Activated CD8-positive, alpha-beta memory T cell treated with anti-CD3 and anti-CD28 coated beads for 1 hour (primary cell): ENCODE results near the gene PABPC3.
A peak's percentile ranks its signal among the peaks of the same experiment; 100 is the strongest.

ENCODE experiments used
- DNase-seq, 2 donors: peaks; one replicate each; pipeline ENCODE4 v3.0.0-alpha.2; 2020; ENCODE audit warnings: low read depth in 1 of 2; ENCODE audit errors: extremely low read depth in 1 of 2

The PABPC3 gene

DNA sequence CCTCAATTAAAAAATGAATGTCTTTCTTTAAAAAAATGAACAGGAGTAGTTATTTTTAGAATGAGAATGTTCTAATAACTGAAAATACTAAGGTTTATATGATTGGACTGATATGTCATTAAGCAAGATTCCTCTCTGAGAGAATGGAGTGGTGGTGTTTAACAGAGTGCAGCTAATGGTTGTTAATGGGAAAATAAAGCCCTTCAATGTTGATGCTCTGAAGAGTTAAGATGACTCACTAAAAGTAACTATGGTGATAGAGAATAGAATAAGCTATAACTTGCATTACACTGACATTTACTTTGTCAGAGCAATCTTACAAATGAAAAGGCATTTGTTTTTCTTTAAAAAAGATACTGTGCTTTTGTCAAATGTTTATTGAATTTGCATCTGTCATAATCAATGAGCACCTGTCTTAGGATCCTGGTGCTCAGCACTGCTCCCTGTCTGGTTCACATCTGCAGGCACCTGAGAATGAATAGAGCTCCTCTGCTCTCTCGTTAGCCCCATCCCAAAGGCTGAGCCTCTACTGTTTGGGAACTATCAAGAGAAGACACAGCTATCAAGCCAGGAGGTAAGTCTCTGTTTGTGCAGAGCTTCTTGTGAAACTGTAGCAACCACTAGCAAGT lies 15.1 kb downstream of the PABPC3 start:
- DNase-seq = no peak

DNA sequence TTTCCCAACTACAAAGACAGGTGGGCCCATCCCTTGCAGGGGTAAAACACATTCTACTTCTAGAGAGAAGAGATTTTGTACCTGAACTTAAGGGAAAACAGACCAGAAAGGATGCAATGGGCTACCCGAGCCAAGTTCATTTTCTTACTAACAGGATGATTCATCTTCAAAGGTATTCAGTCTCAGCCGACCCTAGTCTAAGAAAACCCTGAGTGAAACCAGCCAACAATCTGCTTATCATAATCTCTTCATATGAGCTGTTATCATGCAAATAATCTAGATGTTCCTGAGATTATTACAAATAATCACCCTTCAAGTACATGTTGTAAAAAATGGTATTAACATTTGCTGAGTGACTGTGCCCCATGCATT lies 15.6 kb downstream of the PABPC3 start:
- no peak for DNase-seq

DNA sequence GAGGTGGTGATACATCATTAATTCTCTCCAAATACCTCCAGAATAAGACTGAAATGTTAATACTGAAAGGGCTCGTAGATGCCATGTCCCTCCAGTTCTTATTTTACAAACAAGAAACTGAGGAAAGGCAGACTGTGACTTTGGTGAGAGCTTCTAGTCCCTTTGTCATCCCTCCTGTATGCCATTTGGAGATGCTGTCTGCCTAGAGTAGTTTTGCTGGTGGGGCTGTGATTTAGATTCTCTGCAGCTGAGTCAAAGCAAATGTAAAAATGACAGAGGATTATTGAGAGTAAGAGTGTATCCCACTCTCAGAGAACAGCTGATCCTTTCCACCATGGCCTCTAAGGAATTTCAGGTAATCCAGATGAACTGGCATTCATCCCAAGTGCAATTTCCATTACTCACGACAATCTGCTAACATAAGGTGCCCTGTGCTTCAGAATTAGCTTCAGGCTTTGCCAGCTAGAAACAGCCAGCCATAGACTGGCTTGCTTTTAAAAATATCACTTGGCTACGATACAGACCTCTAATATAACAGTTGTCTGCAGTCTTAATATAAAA lies 16.8 kb downstream of the PABPC3 start:
- no peak for DNase-seq

DNA sequence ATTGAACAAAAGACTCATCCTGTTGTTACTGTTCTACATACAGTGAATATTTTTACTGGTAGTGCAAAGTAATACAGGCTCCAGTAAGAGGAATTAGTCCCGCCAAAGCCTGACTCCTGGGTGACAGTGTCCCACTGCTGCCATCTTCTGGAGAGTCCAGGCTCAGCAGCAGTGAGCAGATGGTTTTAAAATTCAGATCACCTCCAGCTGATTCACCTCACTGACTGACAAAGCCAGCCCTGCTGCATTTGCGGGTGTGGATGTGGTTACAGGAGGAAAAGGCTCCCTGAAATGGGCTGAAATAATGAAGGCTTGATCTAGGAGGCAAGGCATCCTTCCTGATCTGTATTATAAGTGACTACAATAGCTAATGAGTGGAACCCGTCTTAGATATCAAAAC lies 18.3 kb downstream of the PABPC3 start:
- peak in 1 of 2 donors; percentile 12 for DNase-seq

DNA sequence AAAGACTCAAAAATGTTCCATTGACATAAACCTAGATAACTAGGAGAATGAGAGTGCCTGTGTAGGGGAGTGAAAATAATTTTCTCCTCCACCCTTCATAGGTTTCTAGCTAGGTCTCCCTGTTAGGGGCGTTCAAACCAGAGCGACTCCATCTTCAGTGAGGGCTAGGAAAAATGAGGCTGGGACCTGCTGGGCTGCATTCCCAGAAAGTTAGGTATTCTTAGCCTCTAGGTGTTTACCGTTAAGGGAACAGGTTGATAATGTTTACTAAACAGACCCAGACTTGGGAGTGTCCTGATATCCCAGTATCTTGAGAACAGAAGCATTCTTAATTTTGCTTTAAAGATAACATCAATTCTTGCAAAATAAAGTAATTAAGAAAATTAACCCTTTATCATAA lies 20.1 kb downstream of the PABPC3 start:
- no peak for DNase-seq

DNA sequence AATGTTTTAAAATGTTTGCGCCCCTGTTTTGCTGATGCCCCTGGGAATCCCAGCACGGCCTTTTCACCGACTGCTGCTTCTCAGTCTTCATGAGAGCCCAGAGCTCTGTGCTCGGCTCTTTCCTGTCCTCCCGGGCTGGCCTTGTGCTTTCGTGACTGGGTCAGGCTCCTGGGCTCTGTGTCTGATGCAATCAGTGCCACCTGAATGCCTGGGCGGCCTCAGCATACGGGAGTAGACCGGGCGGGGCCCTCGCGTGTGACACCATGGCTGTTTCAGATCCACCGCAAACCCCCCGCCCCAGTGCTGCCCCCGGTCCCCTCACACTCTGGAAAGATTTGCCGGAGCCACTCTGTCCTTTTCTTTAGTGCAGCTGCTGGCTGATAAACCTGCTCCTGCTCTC lies 21.4 kb downstream of the PABPC3 start:
- DNase-seq = no peak

DNA sequence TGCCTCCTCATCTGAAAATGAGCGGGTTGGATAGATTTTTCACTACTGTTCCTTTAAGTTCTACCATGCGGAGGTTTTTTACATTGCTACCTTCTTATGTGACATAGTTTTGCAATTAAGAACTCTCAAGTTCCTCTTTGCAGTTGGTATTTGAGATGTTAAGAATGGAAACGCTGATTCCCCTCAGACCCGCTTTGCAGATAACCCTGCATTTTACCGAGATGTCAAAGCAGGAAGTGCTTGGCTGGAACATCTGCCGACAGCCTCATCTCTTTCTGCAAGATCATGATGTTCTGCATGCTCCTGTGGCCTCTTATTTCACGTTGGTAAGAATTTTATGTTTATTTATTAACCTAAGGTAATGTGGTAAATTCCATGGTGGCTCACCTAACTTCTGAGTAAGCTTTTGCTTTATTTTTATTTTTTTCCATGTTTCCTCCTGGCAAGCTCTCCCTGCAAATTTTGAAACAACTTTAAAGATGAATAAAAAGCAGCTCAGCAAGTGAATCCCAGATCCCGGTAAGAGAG lies 22.5 kb downstream of the PABPC3 start:
- DNase-seq = no peak

DNA sequence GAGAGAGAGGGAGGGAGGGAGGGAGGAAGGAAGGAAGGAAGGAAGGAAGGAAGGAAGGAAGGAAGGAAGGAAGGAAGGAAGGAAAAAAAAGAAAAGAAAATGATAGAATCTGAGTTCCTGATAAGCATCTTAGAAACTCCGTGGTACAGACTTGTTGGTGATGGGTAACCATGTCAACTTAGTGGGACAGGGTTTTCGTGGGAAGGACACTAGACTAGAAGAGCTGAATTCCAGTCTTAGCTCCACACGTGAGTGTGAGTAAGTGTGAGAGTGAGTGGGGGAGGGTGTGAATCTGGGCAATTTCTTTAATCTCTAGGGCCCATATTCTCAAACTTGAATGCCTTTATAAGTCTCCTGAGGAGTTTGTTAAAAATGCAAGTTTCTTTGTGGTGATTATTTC lies 35.0 kb downstream of the PABPC3 start:
- no peak for DNase-seq

DNA sequence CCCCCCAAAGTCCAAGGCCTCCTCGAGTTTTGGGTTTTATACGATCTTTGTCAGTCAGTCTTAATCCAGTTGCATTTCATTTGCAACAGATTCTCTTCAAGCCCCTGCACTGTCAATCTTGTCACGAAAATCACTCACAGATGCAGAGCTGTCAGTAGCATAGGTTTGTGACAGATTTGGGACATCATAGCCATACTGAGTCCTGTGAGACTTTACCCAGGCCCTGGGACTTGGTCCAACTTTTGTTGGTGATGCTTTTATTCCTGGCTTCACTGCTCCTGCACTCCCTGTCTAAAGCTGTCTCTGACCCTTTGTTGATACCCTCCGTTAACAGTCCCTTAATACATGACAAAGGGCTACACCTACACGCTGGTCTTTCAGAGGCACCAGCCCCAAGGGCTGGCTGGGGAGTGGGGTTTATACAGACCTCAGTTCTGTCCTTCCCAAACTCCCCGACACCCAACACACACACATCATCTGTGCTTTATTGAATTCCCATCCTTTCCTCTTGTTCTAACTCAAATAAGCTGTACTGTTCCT lies 36.0 kb downstream of the PABPC3 start:
- DNase-seq = no peak

DNA sequence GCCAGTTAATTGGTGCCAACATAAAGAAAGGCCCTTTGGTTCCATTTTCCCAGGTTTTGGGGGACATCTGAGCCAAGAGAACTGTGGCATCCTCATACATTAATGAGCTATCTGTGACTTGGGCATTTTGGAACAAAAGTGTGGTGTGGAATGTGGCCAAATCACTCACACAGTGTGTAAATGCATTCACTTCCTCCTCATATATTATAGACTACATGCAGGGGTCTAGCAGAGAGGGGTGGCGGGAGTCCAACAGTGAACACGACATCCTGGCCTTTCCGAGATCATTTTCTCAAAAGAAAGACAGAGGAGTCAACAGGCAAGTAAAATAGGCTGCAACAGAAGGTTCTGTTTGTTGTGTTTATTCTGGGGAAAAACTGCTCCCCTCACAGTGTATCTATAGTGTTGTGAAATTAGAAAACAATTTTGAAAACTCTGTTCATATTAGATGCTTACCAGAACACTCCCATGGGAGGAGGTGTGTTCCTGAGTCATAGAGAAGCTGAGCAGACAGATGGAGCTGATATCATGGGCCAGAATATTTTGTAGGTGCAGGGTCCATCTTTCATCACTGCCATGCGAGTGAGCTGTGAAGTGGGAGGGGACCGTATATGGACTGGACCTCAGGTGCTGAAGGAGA lies 36.9 kb downstream of the PABPC3 start:
- DNase-seq = no peak

DNA sequence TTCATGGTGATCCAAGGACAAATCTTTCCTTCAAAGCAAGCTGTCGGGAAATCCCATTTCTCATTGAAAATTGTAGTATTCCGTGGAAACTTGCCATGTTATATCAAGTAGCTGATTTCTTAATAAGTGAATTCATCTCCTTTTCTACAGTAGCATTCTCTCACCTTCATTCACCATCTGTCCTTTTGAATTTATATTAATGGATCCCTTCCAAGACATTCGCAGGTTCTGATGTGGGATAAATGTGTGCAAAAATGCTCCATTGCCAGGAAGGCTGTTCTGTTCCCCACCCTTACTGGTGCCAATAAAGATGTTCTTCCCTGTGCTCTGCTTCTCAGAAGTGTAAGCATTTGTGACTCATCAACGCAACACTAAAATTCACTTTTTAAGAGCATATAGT lies 40.0 kb downstream of the PABPC3 start:
- no peak for DNase-seq

DNA sequence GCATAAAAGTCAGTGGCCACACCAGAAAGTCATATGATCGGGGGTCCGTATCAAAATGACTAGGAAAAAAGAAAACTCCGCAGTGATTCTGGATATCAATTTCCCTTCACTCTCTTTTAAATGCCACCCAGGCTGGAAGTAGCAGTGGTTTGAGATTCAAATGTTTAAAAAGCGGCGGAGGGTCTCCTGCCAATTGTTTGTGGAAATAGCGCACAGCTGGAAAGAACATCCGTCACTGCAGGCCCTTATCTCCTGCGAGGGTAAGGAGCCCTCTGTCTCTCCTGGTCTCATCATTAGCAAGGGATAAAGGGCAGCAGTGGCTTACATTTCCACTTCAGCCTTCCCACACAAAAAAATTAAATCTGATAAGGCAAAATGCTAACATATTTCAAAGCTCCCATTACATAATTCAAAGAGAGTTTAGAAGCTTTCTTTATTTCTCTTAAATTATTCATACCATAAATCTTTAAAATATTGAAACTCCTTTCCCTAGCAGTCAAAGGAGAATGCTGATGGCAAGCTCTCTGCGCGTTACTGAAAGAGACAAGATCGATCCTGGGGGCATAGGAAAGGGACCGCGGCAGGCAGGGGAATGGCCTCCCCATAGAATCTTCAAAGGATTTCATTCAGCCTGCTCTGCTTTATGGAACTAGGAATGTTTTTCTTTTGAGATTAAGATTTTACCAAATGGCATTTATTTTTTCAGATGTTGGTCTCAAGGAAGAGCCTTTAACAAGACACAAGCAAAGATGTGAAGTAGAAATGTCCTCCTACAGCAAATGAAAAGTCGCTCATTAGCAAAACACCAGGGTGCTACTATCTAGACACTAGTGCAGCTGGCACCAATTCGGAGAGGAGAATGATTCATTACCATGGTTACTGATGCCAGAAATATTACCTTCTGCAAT lies 41.2 kb downstream of the PABPC3 start:
- no peak for DNase-seq

DNA sequence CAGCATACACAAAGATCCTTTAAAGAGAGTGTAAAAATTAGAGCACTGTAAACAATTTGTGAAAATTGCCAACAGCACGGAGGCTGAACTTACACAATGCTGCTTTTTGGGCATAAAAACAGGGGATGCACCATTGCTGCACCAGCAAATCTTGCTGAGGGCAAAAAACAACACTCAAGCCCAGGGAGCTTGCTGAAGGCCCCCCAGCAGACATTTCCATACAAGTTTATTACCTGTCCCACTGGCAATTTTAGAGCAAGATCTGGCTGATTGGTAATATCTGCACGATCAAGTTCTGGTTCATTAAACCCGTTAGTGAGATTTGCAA lies 41.8 kb downstream of the PABPC3 start:
- DNase-seq = no peak

DNA sequence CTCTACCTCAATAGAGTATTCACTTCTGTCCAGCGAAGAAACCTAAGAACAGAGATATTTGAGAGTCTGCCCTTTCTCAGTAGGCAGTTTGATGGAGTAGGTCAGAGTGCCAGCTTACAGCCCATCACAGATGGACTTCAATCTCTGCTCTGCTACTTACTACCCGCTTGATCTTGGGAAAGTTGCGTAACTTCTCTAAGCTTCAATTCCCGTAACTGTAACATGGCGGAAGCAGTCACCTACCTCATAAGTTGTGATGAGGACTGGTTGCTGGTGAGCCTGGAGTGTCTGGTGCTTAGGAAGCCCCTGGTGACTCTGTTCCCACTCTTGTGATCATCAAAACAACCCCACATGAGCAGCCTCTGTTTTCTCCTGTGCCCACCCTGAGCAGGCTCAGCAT lies 45.1 kb downstream of the PABPC3 start:
- DNase-seq = no peak

DNA sequence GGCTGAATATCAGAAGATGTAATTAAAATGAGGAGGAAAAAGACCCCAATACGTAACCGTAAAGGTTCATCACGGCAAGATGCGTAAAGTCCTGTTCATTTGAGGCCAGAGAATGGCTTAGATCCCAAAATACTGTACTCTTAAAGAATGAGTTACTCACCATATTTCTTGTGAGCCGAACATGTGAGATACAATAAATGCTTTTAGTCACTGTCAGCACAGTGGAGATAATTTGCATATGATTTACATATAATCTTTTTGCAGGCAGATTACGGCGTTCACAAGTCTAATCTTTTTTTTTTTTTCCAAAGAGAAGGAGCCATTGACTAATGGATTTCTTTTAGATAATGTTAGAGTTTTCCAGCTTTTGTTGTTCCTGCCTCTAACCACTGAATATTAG lies 47.8 kb downstream of the PABPC3 start:
- no peak for DNase-seq

DNA sequence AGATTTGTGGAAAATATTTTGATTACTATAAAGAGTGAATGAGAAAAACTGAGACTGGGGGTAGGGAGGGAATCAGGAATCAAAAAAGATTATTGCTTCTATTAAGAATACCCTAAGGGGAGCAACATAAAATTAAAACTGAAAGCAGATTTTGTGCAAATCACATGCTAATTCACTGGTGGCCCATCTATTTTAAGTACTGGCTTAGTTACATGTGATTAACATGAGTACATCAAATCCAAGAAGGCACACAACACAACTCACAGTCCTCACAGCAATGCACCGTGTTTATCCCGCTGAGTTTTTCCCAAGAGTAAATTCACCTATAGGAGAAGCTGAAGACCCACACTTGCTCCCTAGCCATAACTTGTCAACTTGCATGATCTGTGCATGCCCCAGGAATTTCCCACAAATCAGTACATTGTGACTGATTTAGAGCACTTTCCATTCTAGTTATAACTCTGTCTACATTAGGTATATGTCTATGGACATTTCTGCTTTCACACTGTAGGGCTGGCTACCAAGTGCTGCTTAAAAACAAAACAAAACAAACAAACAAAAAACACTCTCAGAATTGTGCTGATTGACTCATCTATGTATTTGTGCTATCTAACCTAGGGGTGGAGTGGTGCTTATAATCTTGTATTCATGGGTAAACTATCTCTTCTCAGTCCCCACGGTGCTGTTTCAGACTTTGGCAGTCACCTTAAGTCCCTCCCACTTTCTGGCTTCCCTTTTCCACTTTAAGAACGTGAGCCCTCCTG lies 51.9 kb downstream of the PABPC3 start:
- no peak for DNase-seq

DNA sequence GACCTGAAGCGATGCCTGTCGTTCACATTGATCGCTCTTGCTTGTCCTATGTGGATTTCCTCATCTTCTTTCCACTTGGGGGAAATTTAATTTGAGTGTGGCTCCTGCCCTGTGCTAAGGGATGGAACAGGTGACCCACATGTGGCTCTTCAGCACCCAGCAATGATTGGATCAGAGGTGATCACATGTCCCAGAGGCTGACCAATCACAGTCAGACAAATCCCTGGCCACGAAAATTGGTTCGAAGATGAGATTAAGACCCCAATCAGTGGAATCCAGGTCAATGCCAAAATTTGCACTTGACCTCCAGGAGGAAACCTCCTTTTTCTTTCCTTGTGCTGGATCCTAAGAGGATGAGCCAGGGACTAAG lies 52.5 kb downstream of the PABPC3 start:
- DNase-seq = no peak
